NOMO-1 (cell line): ENCODE results near the gene ESRRA.

ENCODE experiments used
- DNase-seq, 2 experiments: peaks; one replicate each; lab custom pipeline; 2025; ENCODE audit not compliant: unreplicated experiment in 2 of 2; lab: John Stamatoyannopoulos, UW

Gene ESRRA

DNA sequence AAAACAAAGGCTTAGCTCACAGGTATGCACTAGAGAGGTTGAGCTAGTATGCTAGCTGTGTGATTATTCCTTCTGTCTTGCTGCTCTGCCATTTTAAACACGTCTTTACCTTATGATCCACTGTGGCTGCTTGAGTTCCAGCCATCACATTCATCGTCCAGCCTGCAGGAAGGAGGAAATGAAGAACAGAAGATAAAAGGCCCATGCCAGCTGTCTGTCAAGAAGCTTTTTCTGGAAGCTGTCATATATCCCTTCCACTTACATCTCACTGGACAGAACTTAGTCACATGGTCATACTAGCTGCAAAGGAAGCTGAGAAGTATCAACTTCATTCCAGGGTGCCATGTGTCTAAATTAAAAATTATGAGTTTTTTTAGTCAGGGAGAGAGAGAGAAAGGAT is 22.1 kb downstream of the ESRRA start:
- no peak for DNase-seq

GRCh38 chr11:64327993-64328392 is 22.7 kb downstream of the ESRRA start:
- DNase-seq, result no peak

GRCh38 chr11:64330888-64331287 is 25.6 kb downstream of the ESRRA start:
- no peak for DNase-seq

- peak; percentile 82 to 87 for DNase-seq
These were observed 26.4 kb downstream of the ESRRA start for GRCh38 chr11:64331569-64332371.

GRCh38 chr11:64333556-64333955 is 28.2 kb downstream of the ESRRA start:
- DNase-seq, result no peak

DNA sequence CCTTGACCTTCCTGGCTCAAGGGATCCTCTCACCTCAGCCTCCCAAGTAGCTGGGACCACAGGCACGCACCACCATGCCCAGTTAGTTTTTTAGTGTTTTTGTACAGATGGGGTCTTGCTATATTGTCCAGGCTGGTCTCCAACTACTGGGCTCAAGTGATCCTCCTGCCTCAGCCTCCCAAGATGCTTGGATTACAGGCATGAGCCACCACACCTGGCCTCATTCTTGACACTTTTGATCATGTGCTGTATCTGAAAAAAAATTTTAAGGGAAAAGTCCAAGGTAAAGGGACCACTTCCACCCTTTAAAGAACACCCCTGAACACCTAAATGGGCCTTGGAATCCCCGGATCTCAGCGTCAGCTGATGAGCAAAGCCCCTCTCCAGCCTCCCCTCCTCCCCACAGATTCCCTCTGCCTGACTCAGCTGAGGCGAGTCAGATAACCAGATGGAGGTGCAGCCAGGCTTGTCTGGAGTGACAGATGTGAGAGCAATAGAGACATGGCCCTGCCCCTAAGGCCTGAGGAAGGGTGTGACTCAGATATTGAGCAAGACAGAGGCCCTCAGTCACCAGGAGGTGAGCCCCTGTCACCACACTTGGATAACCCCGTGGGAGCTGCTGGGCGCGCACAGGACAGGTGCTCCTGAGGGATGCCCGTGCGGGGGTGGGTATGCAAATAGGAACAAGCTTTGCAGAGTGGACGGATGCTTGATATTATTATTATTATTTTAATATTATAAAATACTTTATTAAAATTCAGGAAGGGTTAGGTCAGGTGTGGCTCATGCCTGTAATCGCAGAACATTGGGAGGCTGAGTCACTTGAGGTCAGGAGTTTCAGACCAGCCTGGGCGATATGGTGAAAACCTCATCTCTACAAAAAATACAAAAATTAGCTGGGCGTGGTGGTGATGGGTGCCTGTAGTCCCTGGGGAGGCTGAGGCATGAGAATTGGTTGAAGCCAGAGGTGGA is 29.7 kb downstream of the ESRRA start:
- peak; percentile 95 to 96 for DNase-seq

DNA sequence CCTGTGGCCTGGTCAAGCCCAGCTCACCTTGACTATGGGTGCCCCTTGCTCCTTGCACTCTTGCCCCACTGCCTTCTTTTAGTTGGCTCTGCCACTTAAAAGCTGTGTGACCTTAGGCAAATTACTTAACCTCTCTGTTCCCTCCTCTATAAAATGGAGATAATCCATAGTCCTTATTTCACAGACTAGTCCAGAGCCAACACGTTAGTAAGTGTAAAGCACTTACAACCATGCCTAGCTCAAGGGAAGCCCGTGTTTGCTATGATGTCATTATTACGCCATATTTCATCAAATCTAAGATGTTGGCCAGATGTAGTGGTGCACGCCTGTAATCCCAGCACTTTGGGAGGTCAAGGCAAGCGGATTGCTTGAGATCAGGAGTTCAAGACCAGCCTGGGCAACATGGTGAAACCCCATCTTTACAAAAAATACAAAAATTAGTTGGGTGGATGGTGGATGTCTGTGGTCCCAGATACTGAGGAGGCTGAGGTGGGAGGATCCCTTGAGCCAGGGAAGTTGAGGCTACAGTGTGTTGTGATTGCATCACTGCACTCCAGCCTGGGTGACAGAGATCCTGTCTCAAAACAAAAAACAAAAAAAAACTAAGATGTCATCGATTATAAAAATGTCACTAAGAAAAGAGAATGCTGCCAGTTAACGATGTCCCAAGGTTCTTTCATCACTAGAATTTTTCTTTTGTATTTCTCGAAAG is 32.4 kb downstream of the ESRRA start:
- DNase-seq, result no peak

GRCh38 chr11:64338716-64339115 is 33.4 kb downstream of the ESRRA start:
- no peak for DNase-seq

DNA sequence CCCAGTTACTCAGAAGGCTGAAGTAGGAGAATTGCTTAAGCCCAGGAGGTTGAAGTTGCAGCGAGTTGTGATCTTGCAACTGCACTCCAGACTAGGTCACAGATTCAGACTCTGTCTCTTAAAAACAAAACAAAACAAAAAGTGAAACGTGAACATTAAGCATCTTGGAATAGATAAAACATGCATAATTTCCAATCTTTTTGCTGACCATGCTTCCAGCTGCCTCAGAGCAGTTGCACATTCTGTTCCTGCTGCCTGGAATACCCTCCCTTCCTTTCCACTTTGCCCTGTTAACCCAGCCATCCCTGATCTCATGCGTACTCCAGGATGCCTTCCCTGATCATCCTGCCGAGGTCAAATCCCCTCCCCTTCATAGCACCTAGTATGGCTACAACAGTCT is 34.0 kb downstream of the ESRRA start:
- no peak for DNase-seq

DNA sequence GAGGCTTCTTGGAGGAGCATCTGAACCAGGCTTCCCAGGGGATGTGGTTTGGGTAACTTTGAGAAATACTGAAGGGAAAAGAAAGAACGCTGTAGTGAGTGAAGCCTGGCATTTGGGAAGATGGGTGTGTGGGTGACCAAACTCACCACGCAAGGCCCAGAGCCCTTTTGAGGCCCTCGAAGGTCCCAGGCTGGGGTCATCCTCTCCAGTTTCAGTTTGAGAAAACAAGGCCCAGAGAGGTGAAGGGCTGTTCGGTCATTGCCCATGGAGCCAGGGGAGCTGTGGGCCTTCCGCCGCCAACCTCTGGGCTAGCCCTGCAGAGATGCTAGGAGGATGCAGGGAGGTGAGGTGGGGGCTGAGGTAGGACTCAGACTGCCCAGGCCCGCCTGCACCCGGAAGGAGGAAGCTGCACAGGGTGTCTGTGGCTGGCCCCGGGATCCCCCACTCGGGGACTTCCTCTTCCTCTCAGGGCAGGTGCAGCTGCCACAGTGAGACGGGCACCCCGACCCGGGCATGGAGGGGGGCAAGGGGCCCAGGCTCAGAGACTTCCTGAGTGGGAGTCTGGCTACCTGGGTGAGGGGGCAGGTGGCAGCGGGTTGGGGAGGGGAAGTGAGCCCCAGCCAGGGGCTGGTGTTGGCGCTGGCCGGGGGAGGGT is 34.6 kb downstream of the ESRRA start, which contains the start of gene CCDC88B:
Gene CCDC88B (plus strand): TSS at position 451 of the 655 bp plus-strand sequence. CDS start 63 bp downstream, at position 514.
- peak; percentile 78 to 83 for DNase-seq

DNA sequence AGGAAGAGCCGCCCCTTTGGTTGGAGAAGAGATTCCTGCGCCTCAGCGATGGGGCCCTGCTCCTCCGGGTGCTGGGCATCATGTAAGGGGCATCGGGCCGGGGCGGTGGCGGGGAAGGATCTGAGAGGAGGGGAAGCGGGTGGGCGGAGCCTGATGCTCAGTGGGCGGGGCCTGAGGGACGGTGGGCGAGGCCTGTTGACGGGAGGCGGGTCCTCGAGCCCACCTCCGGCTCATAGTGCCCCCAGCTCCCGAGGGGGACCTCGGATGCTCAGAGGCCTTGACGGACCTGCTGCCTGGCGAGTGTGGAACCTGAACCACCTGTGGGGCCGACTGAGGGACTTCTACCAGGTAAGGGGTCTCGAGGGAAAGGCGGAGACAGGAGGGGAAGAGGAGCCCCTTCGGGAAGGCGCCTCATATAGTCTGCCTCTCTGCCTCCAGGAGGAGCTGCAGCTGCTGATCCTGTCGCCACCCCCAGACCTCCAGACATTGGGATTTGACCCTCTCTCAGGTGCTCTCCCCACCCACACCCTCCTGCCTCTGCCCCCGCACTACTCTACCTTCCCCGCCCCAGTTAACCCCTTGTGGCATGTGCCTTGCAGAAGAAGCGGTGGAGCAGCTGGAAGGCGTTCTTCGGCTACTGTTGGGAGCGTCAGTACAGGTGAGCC is 35.5 kb downstream of the ESRRA start:
- DNase-seq, result peak; percentile 28 to 59

GRCh38 chr11:64341429-64341828 is 36.1 kb downstream of the ESRRA start:
- DNase-seq, result no peak

GRCh38 chr11:64341851-64342791 is 36.8 kb downstream of the ESRRA start:
- DNase-seq, result peak; percentile 87 to 94

DNA sequence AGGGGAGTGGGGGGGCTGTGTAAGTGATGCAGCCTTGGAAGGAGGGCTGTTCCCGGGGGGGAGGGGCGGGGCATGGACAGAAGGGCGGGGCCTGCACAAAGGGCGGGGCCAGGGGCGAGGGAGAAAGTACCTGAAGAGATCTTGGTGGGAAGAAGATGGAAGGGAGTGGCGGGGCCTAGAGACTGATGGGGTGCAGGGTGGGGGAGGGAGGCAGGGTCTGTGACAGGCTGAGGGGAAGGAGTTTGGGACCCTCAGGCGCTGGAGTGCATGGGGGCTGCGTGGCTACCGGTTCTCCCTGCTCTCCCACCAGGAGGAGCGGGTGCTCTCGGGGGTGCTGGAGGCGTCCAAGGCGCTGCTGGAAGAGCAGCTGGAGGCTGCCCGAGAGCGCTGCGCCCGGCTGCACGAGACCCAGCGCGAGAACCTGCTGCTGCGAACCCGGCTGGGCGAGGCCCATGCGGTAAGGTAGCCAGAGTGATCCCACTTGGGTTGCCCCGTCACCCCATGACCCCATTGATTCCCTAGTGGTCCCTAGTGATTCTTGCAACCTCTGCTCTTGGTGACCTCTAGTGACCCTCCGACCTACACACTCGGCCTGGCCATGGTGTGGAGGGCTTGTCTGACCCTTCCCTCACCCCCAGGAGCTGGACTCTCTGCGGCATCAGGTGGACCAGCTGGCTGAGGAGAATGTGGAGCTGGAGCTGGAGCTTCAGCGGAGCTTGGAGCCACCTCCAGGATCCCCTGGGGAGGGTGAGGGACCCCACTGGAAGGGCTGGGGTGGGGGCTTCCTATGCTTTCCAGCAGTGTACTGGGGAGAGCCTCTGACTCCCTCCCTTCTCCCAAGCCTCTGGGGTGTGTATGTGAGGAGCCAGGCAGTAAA is 37.8 kb downstream of the ESRRA start:
- DNase-seq, result no peak

- DNase-seq, result no peak
These were observed 38.6 kb downstream of the ESRRA start for GRCh38 chr11:64343767-64344559.

DNA sequence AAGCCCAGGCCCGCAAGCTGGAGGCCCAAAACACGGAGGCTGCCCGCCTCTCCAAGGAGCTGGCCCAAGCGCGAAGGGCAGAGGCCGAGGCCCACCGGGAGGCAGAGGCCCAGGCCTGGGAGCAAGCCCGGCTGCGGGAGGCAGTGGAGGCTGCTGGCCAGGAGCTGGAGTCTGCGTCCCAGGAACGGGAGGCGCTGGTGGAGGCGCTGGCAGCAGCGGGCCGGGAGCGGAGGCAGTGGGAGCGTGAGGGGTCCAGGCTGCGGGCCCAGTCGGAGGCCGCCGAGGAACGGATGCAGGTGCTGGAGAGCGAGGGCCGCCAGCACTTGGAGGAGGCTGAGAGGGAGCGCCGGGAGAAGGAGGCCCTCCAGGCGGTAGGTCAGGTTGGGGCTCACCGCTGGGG is 39.5 kb downstream of the ESRRA start:
- DNase-seq, result no peak
